GM12891 (cell line): ENCODE results near the gene NXN.

ENCODE experiments used
- POLR2A ChIP-seq: IDR thresholded peaks from 2 replicates; pipeline ENCODE4 v1.6.1; 2011; ENCODE audit warnings: low read depth, low read length, control low read depth
- POLR2AphosphoS5 ChIP-seq: IDR thresholded peaks from 2 replicates; pipeline ENCODE4 v1.6.1; 2011; ENCODE audit warnings: low read depth, low read length, control low read depth
- POU2F2 ChIP-seq: IDR thresholded peaks from 2 replicates; pipeline ENCODE4 v1.6.1; 2011; ENCODE audit warnings: low read depth, mild to moderate bottlenecking, control low read depth, low read length, moderate library complexity
- SPI1 ChIP-seq: IDR thresholded peaks from 2 replicates; pipeline ENCODE4 v1.6.1; 2011; ENCODE audit warnings: low read depth, low read length, control low read depth
- TAF1 ChIP-seq: IDR thresholded peaks from 2 replicates; pipeline ENCODE4 v1.6.1; 2011; ENCODE audit warnings: low read depth, low read length, control low read depth

DNA sequence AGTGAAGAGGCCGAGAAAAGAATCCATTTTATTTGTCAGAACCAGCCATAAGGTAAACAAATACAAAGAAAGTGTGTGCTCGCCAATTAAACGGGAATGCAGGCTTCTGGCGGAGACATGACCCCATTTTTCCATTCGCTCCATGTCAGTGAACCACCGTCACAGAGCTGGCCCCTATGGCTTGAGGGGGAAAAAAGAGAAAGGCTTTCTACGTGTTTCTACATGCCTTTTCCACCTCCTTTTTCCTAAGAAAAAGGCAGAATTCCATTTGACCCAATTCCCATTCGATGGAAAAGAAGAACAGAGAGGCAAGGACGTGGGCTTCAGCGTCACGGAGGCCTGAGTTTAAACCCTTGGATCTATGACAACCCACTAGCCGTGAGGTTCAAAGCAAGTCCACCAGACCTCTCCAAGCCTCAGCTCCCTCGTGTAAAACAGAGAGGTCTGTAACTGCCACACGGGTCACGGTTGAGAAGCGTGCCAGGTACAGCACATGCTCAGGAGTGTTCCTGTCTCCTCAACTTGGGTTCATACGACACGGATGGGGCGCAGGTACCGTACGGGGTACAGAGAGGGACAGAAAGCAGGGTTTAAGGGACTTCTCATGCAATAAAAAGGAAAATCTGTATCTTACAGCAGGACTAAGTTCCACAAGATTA lies 91.9 kb downstream of the NXN start:
- TF ChIP-seq POLR2A: no peak
- no peak for TF ChIP-seq TAF1
- no peak for TF ChIP-seq POLR2AphosphoS5
- TF ChIP-seq POU2F2: no peak
- no peak for TF ChIP-seq SPI1
